Measurements from ENCODE around the gene VAMP4.
A peak's percentile ranks its signal among the peaks of the same experiment; 100 is the strongest.

The VAMP4 gene

DNA sequence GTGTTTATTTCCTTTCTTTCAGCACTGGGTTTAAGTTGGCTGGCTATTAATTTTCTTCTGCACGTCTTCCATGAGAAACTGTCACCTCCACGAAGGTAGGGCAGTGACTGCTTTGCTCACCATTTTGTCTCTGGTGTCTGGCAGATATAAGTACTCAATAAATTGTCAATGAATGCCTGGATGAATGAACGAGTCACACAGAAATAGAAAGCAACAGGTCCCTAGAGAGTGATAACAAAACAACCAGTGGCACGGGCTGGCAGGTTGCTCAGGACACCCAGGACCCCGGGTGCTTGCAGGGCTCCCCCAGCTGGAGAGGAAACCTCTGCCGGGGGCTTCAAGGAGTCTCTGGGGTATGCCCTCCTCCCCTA, 86.1 kb downstream of the VAMP4 start:
- TF ChIP-seq, protein P1, sequence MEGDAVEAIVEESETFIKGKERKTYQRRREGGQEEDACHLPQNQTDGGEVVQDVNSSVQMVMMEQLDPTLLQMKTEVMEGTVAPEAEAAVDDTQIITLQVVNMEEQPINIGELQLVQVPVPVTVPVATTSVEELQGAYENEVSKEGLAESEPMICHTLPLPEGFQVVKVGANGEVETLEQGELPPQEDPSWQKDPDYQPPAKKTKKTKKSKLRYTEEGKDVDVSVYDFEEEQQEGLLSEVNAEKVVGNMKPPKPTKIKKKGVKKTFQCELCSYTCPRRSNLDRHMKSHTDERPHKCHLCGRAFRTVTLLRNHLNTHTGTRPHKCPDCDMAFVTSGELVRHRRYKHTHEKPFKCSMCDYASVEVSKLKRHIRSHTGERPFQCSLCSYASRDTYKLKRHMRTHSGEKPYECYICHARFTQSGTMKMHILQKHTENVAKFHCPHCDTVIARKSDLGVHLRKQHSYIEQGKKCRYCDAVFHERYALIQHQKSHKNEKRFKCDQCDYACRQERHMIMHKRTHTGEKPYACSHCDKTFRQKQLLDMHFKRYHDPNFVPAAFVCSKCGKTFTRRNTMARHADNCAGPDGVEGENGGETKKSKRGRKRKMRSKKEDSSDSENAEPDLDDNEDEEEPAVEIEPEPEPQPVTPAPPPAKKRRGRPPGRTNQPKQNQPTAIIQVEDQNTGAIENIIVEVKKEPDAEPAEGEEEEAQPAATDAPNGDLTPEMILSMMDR (IDR thresholded peaks at IDR 0.05; ENCODE audit: low read depth, low read length) = no peak
- DNase-seq (ENCODE audit: extremely low read depth, low read depth) = no peak

DNA sequence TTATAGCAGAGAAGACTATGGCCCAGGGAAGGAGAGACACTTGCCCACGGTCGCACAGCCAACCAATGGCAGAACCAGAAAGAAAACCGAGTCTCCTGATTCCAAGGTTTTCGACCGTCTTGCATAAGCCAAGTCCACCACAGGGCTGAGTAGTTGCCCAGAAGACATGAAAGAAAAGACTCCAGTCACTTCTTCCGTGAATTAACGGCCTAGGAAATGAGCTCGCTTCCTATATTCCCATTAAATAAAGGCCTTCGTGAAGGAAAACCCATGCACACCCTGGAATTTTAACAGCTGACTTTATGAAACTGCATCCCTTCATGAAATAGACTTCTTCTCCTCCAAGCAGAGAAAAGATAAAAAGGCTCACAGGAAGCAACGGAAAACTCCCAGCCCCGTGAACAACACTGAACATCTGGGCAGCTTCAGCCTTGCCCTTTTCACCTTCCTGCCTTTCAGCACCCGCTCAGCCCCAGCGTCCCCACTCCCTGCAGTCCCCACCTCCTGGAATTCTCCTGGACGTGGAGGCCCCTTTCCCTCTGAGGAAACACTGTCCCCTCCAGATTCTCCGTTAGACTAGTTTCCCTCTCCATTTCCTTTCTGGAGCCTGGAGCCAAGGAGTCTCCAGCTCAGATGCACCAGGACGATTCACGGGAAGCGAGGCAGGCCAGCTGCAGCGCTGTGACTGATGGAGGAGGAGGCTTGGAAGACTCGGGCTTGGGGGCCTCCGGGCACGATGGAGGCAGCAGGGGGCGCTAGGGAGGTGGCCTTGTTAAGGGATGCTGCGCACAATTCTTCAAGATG, 86.7 kb downstream of the VAMP4 start:
- TF ChIP-seq, protein P1 (IDR thresholded peaks at IDR 0.05; ENCODE audit: low read depth, low read length) = peak; percentile 62
- DNase-seq (ENCODE audit: extremely low read depth, low read depth) = no peak

GRCh38 chr1:171654201-171654941, 87.5 kb downstream of the VAMP4 start:
- DNase-seq (ENCODE audit: extremely low read depth, low read depth) = no peak
- TF ChIP-seq, protein P1 (IDR thresholded peaks at IDR 0.05; ENCODE audit: low read depth, low read length) = no peak

DNA sequence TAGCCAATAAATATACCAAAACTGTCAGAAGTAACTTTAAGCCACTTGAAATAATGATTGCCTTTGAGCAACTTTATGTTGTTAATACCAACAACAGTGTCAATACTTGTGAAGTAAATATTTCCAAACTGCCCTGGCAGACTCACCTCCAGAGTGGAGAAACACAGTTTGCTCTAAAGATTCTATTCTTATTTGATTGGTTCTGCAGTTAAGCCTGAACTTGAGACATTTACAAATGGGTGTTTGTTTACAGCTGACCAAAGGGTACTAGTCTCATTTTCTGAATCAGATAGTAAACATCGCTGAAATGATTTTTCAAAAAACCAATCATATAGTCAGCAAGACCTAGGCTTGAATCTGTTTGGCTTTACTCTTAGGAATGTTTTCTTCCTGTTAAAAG, 88.1 kb downstream of the VAMP4 start:
- DNase-seq (ENCODE audit: extremely low read depth, low read depth) = no peak
- TF ChIP-seq, protein P1 (IDR thresholded peaks at IDR 0.05; ENCODE audit: low read depth, low read length) = no peak

- DNase-seq (ENCODE audit: extremely low read depth, low read depth) = no peak
- TF ChIP-seq, protein P1 (IDR thresholded peaks at IDR 0.05; ENCODE audit: low read depth, low read length) = no peak
Measured at GRCh38 chr1:171652234-171652822, 89.5 kb downstream of the VAMP4 start, which contains the start of gene MYOC. TSS of gene MYOC (minus strand) at chr1:171652688. CDS start at chr1:171652611, 77 bp downstream.
